ENCODE measurements around the gene VASP.
"Not testable (repeated sequence)": the region's sequence is repeated elsewhere in the genome, so short reads cannot be mapped to it uniquely, and the experiment has no call there.

VASP gene

DNA sequence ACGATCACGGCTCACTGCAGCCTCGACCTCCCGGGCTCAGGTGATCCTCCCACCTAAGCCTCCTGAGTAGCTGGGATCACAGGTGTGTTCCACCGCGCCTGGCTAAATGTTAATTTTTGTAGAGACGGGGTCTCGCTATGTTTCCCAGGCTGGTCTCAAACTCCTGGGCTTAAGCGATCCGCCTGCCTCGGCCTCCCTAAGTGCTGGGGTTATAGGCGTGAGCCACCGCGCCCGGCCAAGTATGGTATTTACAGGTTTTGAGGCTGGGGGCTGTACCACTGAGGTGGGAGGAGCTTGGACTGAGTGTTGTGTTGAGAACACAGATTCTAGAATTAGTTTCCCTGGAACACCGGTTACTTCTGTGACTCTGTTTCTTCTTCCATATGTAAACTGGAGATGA, 9.5 kb upstream of the VASP start:
- no peak for DNase-seq

DNA sequence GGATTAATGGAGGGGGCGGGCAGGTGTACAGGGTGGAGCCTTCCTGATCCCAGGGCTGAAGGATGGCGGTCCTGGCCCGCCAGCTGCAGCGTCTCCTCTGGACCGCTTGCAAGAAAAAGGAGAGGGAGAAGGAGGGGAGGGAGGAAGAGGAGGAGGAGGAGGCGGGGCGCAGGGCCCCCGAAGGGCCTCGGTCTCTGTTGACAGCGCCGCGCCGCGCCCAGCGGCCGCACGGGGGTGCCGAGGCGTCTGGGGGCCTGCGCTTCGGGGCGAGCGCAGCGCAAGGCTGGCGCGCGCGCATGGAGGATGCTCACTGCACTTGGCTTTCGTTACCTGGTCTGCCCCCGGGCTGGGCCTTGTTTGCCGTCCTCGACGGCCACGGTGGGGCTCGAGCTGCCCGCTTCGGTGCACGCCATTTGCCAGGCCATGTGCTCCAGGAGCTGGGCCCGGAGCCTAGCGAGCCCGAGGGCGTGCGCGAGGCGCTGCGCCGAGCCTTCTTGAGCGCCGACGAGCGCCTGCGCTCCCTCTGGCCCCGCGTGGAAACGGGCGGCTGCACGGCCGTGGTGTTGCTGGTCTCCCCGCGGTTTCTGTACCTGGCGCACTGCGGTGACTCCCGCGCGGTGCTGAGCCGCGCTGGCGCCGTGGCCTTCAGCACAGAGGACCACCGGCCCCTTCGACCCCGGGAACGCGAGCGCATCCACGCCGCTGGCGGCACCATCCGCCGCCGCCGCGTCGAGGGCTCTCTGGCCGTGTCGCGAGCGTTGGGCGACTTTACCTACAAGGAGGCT, 8.7 kb upstream of the VASP start, which contains the start of gene PPM1N:
Gene PPM1N, plus strand, starts transcription at position 33 of the 785 bp plus-strand sequence. Its CDS starts 30 bp downstream, at position 63.
- peak; percentile 73 for DNase-seq

DNA sequence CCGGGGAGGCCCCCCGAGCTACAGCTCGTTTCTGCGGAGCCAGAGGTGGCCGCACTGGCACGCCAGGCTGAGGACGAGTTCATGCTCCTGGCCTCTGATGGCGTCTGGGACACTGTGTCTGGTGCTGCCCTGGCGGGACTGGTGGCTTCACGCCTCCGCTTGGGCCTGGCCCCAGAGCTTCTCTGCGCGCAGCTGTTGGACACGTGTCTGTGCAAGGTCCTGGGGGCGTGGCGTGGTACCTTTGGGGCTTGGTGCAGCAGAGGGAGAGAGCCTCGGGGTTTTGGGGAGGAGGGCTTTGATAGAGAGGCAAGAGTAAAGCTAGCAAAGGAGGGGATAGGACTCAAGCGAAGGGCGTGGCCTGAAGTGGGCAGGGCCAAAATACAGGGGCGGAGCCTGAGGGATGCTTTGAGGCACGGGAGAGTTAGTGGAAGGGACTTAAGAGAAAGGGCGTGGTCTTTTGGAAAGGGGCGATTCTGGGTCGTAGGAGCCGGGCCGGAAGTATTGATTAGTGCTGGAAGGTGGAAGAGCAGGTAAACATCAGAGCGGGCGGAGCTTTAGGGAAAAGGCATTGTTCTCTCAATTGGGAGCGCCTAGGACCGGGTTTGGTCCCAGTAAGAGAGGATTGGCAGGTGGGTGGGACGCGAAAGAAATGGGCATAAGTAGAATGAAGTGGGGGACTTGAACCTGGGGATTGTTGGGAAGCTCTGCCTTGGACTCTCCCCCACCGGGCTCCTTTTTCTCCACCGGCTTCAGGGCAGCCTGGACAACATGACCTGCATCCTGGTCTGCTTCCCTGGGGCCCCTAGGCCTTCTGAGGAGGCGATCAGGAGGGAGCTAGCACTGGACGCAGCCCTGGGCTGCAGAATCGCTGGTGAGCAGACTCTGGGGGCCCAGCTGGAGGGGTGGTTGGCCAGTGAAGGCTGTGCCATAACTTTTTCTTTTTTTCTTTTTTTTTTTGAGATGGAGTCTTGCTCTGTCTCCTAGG, 7.8 kb upstream of the VASP start:
- DNase-seq = peak; percentile 78

DNA sequence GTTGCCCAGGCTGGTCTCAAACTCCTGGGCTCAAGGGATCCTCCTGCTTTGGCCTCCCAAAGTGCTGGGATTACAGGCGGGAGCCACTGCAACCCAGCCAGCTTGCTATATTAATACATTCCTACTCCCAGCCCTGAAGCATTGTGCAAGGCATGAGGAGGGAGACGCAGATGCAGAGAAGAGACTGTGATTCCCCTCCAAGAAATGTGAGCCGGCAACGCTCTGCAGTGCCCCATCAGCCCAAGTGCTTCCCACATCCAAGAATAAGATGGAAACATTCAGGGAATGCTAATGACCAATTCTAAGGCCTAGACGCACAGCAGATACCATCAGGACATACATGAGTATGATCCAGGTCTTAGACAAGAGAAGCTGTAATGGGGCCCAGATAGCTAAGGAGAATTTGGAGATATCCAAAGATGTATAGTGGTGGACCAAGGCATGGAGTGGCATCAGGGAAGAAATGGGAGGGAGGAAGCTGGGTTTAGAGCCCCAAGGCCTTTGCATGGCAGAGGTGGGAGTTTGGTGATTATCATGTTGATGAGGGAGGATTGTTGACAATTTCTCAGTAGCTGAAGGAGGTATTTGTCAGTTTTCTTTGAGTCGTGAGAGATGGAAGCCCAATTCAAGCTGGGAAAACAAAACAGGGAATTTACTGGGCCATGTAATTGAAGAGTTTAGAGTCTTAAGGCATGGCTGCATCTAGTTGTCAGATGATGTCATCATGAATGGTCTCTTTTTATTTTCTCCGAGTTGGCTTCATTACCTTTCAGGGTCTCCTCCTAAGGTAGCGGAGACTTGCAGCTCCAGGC, 6.2 kb upstream of the VASP start:
- no peak for DNase-seq

GRCh38 chr19:45501730-45502014, 5.6 kb upstream of the VASP start:
- no peak for DNase-seq

GRCh38 chr19:45502111-45502510, 5.2 kb upstream of the VASP start:
- DNase-seq = no peak

GRCh38 chr19:45503909-45504308, 3.4 kb upstream of the VASP start:
- no peak for DNase-seq

DNA sequence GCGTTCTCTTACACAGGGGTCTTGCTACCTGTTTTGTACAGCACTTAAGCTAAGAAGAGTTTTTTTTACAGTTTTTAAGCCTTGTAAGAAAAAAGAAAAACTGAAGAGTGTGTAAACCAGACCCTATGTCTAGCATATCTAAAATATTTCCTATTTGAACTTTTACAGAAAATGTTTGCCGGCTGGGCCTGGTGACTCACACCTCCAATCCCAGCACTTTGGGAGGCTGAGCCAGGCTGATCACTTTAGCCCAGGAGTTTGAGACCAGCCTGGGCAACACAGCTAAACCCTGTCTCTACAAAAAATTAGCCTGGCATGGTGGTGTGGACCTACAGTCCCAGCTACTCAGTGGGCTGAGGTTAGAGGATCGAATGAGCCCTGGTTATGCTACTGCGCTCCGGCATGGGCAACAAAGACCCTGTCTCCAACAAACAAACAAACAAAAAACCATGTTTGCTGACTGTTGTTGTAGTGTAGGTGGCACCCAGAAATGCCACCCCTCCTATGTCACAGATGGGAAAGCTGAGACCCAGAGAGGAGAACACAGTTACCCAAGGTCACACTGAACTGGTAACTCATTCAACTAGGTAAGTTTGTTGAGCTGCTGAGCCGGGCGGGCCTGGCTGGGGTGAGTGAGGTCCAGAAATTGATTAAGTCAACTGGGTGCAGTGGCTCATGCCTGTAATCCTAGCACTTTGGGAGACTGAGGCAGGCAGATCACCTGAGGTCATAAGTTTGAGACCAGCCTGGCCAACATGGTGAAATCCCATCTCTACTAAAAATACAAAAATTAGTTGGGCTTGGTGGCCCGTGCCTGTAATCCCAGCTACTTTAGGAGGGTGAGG, 1.9 kb upstream of the VASP start:
- DNase-seq = no peak

DNA sequence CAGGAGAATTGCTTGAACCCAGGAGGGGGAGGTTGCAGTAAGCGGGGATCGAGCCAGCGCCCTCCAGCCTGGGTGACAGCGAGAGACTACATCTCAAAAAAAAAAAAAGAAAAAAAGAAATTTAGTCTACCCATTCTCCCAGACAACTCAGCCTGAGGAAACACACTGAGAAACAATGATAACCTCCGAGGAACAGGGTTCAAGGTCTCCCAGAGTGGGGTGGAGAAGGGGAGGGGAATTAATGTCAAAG, 1.4 kb upstream of the VASP start:
- DNase-seq = no peak

DNA sequence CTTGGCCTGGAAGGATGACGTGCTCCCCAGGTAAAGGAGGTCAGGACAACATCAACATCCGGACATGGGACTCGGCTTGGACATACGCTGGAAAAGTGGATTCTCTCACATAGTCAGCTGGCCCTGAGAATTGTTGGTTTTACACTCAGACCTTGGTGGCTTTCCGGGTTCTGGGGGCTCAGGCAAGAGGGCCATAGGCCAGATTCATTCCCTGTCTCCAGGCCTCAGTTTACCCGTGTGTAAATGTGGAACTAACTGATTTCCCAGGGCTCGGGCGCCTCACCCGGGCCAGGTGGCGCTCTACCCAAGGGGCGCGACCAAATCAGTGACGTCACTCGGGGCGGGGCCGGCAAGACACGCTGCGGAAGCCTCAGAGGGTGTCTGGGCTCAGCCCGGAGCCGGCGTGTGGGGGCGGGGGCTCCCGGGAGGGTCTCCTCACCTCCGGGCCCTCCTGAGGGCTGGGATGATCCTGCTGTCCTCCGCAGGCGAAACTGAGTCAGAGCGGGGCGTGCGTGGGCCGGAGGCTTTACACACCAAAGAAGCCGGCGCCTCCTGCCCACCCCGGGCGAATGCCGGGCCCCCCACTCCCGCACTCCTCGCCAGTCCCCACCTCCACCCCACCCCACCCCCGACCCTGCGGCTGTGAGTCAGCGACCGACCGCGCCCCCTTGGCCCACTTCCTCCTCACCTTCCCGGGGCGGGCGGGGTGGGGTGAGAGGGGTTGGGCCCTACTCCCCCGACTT, 862 bp upstream of the VASP start:
- peak; percentile 95 for DNase-seq

GRCh38 chr19:45507872-45508416, 665 bp downstream of the VASP start:
- DNase-seq = no peak

GRCh38 chr19:45508417-45508860, 1.2 kb downstream of the VASP start:
- peak; percentile 45 for DNase-seq

DNA sequence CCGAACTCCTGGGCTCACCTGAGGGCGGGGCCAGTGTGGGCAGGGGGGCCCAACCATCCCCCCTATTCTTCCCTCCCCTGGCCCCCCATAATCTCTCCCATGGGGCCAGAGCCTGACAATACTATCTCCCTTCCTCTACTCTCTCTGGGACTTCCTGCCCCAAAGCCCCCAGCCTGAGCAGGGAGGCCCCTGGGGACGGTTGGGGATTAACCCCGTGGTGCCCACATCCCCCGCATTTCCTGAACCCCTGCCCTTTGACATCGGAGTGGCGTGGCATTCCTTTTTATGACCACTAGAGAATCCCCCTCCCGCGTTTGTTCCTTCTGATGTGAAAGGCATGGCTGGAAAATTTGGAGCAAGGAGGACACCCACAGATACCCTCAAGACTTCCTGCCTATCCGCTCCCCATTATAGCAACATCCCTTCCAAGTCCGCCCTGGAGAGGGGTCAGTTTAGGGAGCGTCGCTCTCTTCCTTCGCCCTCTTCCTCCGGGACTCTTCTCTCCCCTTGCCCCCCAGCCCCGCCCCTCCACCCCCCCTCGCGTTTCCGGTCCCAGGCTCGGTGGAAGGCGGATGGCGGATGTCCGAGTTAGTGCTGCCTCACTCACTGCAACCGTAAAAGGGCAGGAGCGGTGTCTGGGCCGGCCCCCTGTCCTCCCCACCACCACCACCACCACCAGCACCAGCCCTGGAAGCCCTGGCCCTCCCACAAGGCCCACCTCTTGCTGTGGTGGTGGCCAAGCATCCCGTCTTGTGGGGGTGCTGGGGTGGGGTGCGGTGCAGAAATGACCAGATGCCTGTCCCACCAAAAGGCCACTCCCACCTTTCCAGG, 1.8 kb downstream of the VASP start:
- DNase-seq = peak; percentile 63

- DNase-seq = no peak
These were observed 2.4 kb downstream of the VASP start for GRCh38 chr19:45509692-45510015.

- not testable (repeated sequence) for DNase-seq
These were observed 3.1 kb downstream of the VASP start for GRCh38 chr19:45510352-45510751.

DNA sequence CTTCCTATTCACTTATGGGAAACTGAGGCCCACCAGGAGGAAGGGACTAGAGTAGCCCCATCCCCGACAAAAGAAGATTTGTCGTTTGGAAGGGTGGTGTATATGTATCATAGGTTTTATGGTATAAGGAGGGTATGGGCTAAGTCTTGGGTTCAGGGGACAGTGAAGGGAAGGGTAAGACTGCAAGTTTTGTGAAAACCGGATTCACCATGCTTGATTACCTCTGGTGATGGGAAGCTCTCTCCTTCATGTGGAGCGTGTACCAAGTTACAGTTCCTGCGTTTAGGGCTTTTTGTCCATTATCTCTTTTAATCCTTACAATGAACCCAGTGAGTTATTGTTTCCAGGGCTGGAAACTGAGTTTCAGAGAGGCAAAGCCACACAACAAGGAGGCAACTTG, 3.8 kb downstream of the VASP start:
- no peak for DNase-seq

GRCh38 chr19:45512881-45513483, 5.7 kb downstream of the VASP start:
- no peak for DNase-seq

DNA sequence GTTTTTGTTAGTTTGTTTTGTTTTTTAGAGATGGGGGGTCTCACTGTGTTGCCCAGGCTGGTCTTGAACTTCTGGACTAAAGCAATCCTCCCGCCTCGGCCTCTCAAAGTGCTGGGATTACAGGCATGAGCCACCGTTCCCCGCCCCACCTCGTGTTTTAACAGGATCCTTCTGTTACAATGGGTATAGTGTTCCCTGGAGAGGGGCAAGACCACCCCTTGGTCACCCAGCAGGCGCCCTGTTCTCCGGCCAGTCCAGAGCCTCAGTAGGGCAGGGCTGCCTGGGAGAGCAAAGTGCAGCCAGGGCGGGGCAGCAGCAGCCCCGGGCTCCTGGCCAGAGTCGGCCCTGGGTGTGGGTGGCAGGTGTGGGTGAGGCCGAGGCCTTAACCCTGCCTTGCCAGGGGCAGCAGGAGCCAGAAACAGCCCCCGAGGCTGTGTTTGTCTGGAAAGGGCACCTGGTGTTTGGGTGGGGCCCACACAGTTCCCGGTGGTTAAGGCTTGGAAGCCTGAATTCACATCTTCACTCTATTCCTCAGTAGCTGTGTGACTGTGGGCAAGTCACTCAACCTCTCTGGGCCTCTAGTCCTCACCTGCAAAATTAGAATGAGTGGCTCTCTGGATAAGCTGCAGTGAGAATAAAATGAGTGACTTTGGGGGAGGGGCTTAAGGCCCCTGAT, 7.2 kb downstream of the VASP start:
- no peak for DNase-seq

DNA sequence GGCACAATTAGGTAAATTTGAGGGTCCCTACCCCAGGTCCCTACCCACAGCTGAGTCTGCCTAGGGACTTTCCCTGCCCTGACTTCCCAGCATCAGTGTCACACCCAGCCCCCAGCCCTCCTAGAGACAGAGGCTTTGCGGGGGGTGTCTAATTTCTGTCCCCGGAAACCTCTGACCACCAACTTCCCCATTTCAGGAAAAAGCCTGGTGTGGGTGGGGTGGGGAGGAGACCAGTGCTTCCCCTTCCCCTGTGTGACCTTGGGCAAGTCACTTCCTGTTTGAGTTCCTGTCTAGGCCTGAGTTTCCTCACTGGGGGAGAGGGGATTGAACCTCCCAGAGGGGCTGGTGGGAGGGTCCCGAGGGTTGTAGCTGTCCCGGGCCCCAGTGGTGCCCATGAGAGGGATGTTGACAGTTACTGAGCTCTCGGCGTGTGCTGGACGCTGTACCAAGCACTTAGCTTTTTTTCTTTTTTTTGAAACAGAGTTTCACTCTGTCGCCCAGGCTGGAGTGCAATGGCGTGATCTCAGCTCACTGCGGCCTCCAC, 7.9 kb downstream of the VASP start:
- DNase-seq = peak; percentile 75

Measured in CD4-positive, alpha-beta T cell treated with Interleukin-21 for 1 hour (primary cell).